GM23338 (cell line): ENCODE results near the gene LPGAT1. TPM values are rescaled to one million over a fixed set of nuclear protein-coding genes. Genes with fewer than 3 reads are reported as not detected.

Source experiments
- ATAC-seq: fragments of 200-7000 bp; cut with Tn5 transposase; 3 replicates; pipeline ENCODE4 v1.9.1; 2020
- DNase-seq: peaks from one replicate; pipeline ENCODE4 v3.0.0-alpha.2; 2015; ENCODE audit warnings: low spot score
- H2AFZ ChIP-seq: fragments of 200-600 bp; sonication (generic); 2 replicates; pipeline ENCODE4 v1.8.0; 2016; ENCODE audit warnings: antibody characterized with exemption, mild to moderate bottlenecking, moderate library complexity
- H3F3A ChIP-seq: fragments of 200-600 bp; sonication (generic); replicated peaks from 2 replicates; pipeline ENCODE4 v1.8.0; 2017; ENCODE audit warnings: antibody characterized with exemption, mixed run types, low read depth
- H3K27ac ChIP-seq: fragments of 200-600 bp; sonication (generic); 2 replicates; pipeline ENCODE4 v1.6.1; 2016; ENCODE audit warnings: low read depth
- H3K27me3 ChIP-seq: fragments of 200-600 bp; sonication (generic); 2 replicates; pipeline ENCODE4 v1.8.0; 2016; ENCODE audit warnings: mild to moderate bottlenecking, mixed run types, moderate library complexity; ENCODE audit not compliant: insufficient read depth
- H3K36me3 ChIP-seq: fragments of 200-600 bp; sonication (generic); 2 replicates; pipeline ENCODE4 v1.8.0; 2016; ENCODE audit warnings: mild to moderate bottlenecking; ENCODE audit not compliant: insufficient read depth
- H3K4me1 ChIP-seq: fragments of 200-600 bp; sonication (generic); 2 replicates; pipeline ENCODE4 v1.8.0; 2016; ENCODE audit warnings: mild to moderate bottlenecking, moderate library complexity; ENCODE audit not compliant: insufficient read depth
- H3K4me2 ChIP-seq: fragments of 200-600 bp; sonication (generic); 2 replicates; pipeline ENCODE4 v1.7.1; 2017; ENCODE audit warnings: mixed run types
- H3K4me3 ChIP-seq: fragments of 200-600 bp; sonication (generic); 2 replicates; pipeline ENCODE4 v1.6.1; 2016; ENCODE audit warnings: mixed run types
- H3K79me2 ChIP-seq: fragments of 200-600 bp; sonication (generic); replicated peaks from 2 replicates; pipeline ENCODE4 v1.8.0; 2017; ENCODE audit warnings: mild to moderate bottlenecking; ENCODE audit not compliant: insufficient read depth
- H3K9me2 ChIP-seq: fragments of 200-600 bp; sonication (generic); 2 replicates; pipeline ENCODE4 v1.8.0; 2017; ENCODE audit not compliant: insufficient read depth
- H4K20me1 ChIP-seq: fragments of 200-600 bp; sonication (generic); replicated peaks from 2 replicates; pipeline ENCODE4 v1.8.0; 2017; ENCODE audit warnings: mild to moderate bottlenecking; ENCODE audit not compliant: insufficient read depth
- H3K27ac Mint-ChIP-seq: 2 replicates; pipeline ENCODE4 v1.8.0; 2020; ENCODE audit warnings: inconsistent platforms, mild to moderate bottlenecking, moderate library complexity, mixed read lengths
- H3K27me3 Mint-ChIP-seq: 3 replicates; pipeline ENCODE4 v1.8.0; 2022; ENCODE audit warnings: low read depth, mild to moderate bottlenecking, moderate library complexity, mixed read lengths, inconsistent platforms; ENCODE audit not compliant: insufficient read depth, poor library complexity
- H3K36me3 Mint-ChIP-seq: 3 replicates; pipeline ENCODE4 v1.8.0; 2021; ENCODE audit warnings: low read depth, mild to moderate bottlenecking, inconsistent platforms, moderate library complexity, mixed read lengths
- H3K4me1 Mint-ChIP-seq: 3 replicates; pipeline ENCODE4 v1.8.0; 2020; ENCODE audit warnings: mild to moderate bottlenecking, inconsistent platforms, mixed read lengths
- H3K4me3 Mint-ChIP-seq: 3 replicates; pipeline ENCODE4 v1.8.0; 2021; ENCODE audit warnings: moderate library complexity, mild to moderate bottlenecking, inconsistent platforms, mixed read lengths
- H3K9me3 Mint-ChIP-seq: 3 replicates; pipeline ENCODE4 v1.8.0; 2020; ENCODE audit warnings: moderate library complexity, mild to moderate bottlenecking, inconsistent platforms, mixed read lengths
- CREB1 ChIP-seq: fragments of 250-450 bp; sonication (Bioruptor Pico); IDR thresholded peaks from 2 replicates; pipeline ENCODE4 v1.5.0; 2020; ENCODE audit warnings: low read depth, mild to moderate bottlenecking, moderate library complexity
- CTCF ChIP-seq, 2 experiments: fragments of 200-600 bp in 1 of 2; sonication (generic) in 1 of 2; conservative IDR thresholded peaks; 2 replicates each; pipeline versions ENCODE4 v1.5.1 to v1.6.1; 2016 to 2017; ENCODE audit warnings: antibody characterized with exemption in 2 of 2, low read depth in 2 of 2, mild to moderate bottlenecking in 2 of 2, moderate library complexity in 1 of 2
- EZH2 ChIP-seq: fragments of 200-600 bp; sonication (generic); IDR thresholded peaks from one replicate; pipeline ENCODE4 v1.8.0; 2017; ENCODE audit warnings: antibody characterized with exemption, mild to moderate bottlenecking, low read depth; ENCODE audit not compliant: unreplicated experiment
- EZH2phosphoT487 ChIP-seq: fragments of 200-600 bp; sonication (generic); IDR thresholded peaks from one replicate; pipeline ENCODE4 v1.8.1; 2018; ENCODE audit warnings: antibody characterized with exemption; ENCODE audit not compliant: unreplicated experiment
- JUNB ChIP-seq: IDR thresholded peaks from one replicate; pipeline ENCODE4 v1.6.1; 2016; ENCODE audit warnings: antibody characterized with exemption; ENCODE audit not compliant: unreplicated experiment
- NANOG ChIP-seq: IDR thresholded peaks from 2 replicates; pipeline ENCODE4 v1.6.1; 2016; ENCODE audit warnings: antibody characterized with exemption, borderline replicate concordance
- STAT1 ChIP-seq: IDR thresholded peaks from one replicate; pipeline ENCODE4 v1.6.1; 2016; ENCODE audit warnings: antibody characterized with exemption; ENCODE audit not compliant: unreplicated experiment
- ZNF114 ChIP-seq: fragments of 250-450 bp; sonication (Bioruptor Pico); IDR thresholded peaks from 2 replicates; pipeline ENCODE4 v1.5.0; 2020; ENCODE audit warnings: mild to moderate bottlenecking, moderate library complexity
- ZNF331 ChIP-seq: fragments of 250-450 bp; sonication (Bioruptor Pico); IDR thresholded peaks from 2 replicates; pipeline ENCODE4 v1.5.0; 2020; ENCODE audit warnings: low read depth, mild to moderate bottlenecking, moderate library complexity
- ZNF462 ChIP-seq: fragments of 250-450 bp; sonication (Bioruptor Pico); IDR thresholded peaks from 2 replicates; pipeline ENCODE4 v1.5.0; 2020; ENCODE audit warnings: mild to moderate bottlenecking, moderate library complexity
- polyA plus RNA-seq: library from polyadenylated mRNA; unstranded; fragments of >200 nt; fragmentation: Nextera tagmentation; extraction: Ambion mirVana; gene quantifications from 2 replicates; pipeline ENCODE4 v1.2.1, GENCODE V29; 2016
- total RNA-seq: library from RNA; depleted of rRNA; stranded (reverse); fragments of >200 nt; shearing (Covaris generic); gene quantifications from 2 replicates; pipeline ENCODE4 v1.2.3, GENCODE V29; 2014

Gene LPGAT1
- total and polyA plus RNA-seq, 2 experiments from 2014 or later, result 3.3 to 16.4 TPM

- Histone ChIP-seq H3K36me3 (no peaks in the 10 kb centered on the region), H3K27ac (no peak overlapping the region), H3K4me1 (no peaks in the 10 kb centered on the region), H3F3A (no peaks in the 10 kb centered on the region), H3K4me2 (no peak overlapping the region), H2AFZ (no peak overlapping the region), H4K20me1 (no peaks in the 10 kb centered on the region), H3K4me3 (no peak overlapping the region), H3K79me2 (no peaks in the 10 kb centered on the region), H3K9me2 (no peaks in the 10 kb centered on the region), H3K27me3 (no peaks in the 10 kb centered on the region)
- Mint-ChIP-seq H3K27ac (no peak overlapping the region), H3K27me3 (no peaks in the 10 kb centered on the region), H3K4me1 (peaks cover 14% of the 10 kb centered on the region), H3K9me3 (peaks cover 11% of the 10 kb centered on the region; the same call in 2 of the 3 replicates), H3K4me3 (no peak overlapping the region), H3K36me3 (peaks cover 15% of the 10 kb centered on the region; the same call in 2 of the 3 replicates)
- ATAC-seq (no peak), DNase-seq (no peak)
- no peak for TF ChIP-seq ZNF331 (CRISPR knock-in tag)
- no peak for TF ChIP-seq CTCF (conservative IDR thresholded peaks at IDR 0.05; ENCODE audit: low read depth in 2 of 2)
- TF ChIP-seq EZH2phosphoT487, result no peak
- TF ChIP-seq STAT1, result no peak
- TF ChIP-seq ZNF462 (CRISPR knock-in tag), result no peak
- TF ChIP-seq ZNF114 (CRISPR knock-in tag), result no peak
- no peak for TF ChIP-seq NANOG
- no peak for TF ChIP-seq EZH2
- TF ChIP-seq JUNB, result no peak
- no peak for TF ChIP-seq CREB1 (CRISPR knock-in tag)
Measured at GRCh38 chr1:211756471-211757020, 74.0 kb downstream of the LPGAT1 start.
